KBM-7 (cell line): ENCODE data around the gene HIBADH.

Source experiments
- DNase-seq: peaks from one replicate; pipeline ENCODE4 v3.0.0-alpha.2; 2015
- in situ Hi-C: fragments of 300-500 bp; cut with MboI; formaldehyde crosslinking; loops from 2 replicates; pipeline ENCODE4 v1.14.3; 2020; ENCODE audit warnings: low sequenced_read_pairs, low pct_unique_long_range_greater_than_20kb, mixed read lengths

The HIBADH gene

GRCh38 chr7:27662490-27663205 is at the start of gene HIBADH:
Gene HIBADH, minus strand, starts transcription at chr7:27662883. Its CDS starts 95 bp downstream, at chr7:27662788.
- peak; percentile 98 for DNase-seq
- in situ Hi-C loops, result no loop called here

- in situ Hi-C loops, result no loop called here
- no peak for DNase-seq
Measured at GRCh38 chr7:27712217-27712616, 49.5 kb upstream of the HIBADH start.

GRCh38 chr7:27709137-27710075 is 46.7 kb upstream of the HIBADH start:
- no peak for DNase-seq
- in situ Hi-C loops, result no loop called here

- in situ Hi-C loops, result no loop called here
- no peak for DNase-seq
Measured at GRCh38 chr7:27708485-27708884, 45.8 kb upstream of the HIBADH start.

GRCh38 chr7:27705200-27705594 is 42.5 kb upstream of the HIBADH start:
- DNase-seq, result no peak
- in situ Hi-C loops, result no loop called here

GRCh38 chr7:27704422-27705199 is 41.9 kb upstream of the HIBADH start:
- in situ Hi-C loops, result no loop called here
- DNase-seq, result no peak

- in situ Hi-C loops, result no loop called here
Measured at GRCh38 chr7:27703181-27703580, 40.5 kb upstream of the HIBADH start.

GRCh38 chr7:27700501-27700900 is 37.8 kb upstream of the HIBADH start:
- DNase-seq, result no peak
- in situ Hi-C loops, result no loop called here

More at GRCh38 chr7:27703181-27703580, 40.5 kb upstream of the HIBADH start:
- no peak for DNase-seq

GRCh38 chr7:27699751-27700150 is 37.1 kb upstream of the HIBADH start:
- in situ Hi-C loops, result no loop called here
- no peak for DNase-seq

GRCh38 chr7:27697861-27698430 is 35.3 kb upstream of the HIBADH start:
- in situ Hi-C loops, result no loop called here
- DNase-seq, result peak; percentile 73

- in situ Hi-C loops, result no loop called here
- no peak for DNase-seq
Measured at GRCh38 chr7:27695096-27695495, 32.4 kb upstream of the HIBADH start.

GRCh38 chr7:27693794-27694193 is 31.1 kb upstream of the HIBADH start:
- in situ Hi-C loops, result no loop called here
- DNase-seq, result peak; percentile 37

- DNase-seq, result no peak
- in situ Hi-C loops, result no loop called here
Measured at GRCh38 chr7:27690649-27691048, 28.0 kb upstream of the HIBADH start.

GRCh38 chr7:27689591-27690164 is 27.0 kb upstream of the HIBADH start:
- DNase-seq, result peak; percentile 63
- in situ Hi-C loops, result no loop called here

- no peak for DNase-seq
- in situ Hi-C loops, result no loop called here
Measured at GRCh38 chr7:27689150-27689549, 26.5 kb upstream of the HIBADH start.

- in situ Hi-C loops, result no loop called here
- no peak for DNase-seq
Measured at GRCh38 chr7:27688646-27689045, 26.0 kb upstream of the HIBADH start.

GRCh38 chr7:27688056-27688455 is 25.4 kb upstream of the HIBADH start:
- no peak for DNase-seq
- in situ Hi-C loops, result no loop called here

- in situ Hi-C loops, result no loop called here
Measured at GRCh38 chr7:27686315-27686714, 23.6 kb upstream of the HIBADH start.

GRCh38 chr7:27685893-27686292 is 23.2 kb upstream of the HIBADH start:
- in situ Hi-C loops, result no loop called here
- no peak for DNase-seq

More at GRCh38 chr7:27686315-27686714, 23.6 kb upstream of the HIBADH start:
- no peak for DNase-seq
